Fibroblast of lung (primary cell): Measurements from ENCODE around the gene ARHGAP21. TPM values are rescaled to one million over a fixed set of nuclear protein-coding genes. Genes with fewer than 3 reads are reported as not detected.

Experiments
- DNase-seq, 2 donors: peaks; one replicate each; pipeline versions ENCODE4 v3.0.0 to v3.0.0-alpha.2; 2010; ENCODE audit warnings: low read depth in 2 of 2
- H2AFZ ChIP-seq: 2 replicates; pipeline ENCODE4 v1.5.1; 2012; ENCODE audit warnings: low read length, control low read depth, inconsistent platforms
- H3K27ac ChIP-seq: 2 replicates; pipeline ENCODE4 v1.5.1; 2011; ENCODE audit warnings: low read length, control low read depth; ENCODE audit not compliant: insufficient read depth
- H3K27me3 ChIP-seq: 2 replicates; pipeline ENCODE4 v1.5.1; 2011; ENCODE audit warnings: mild to moderate bottlenecking, low read length; ENCODE audit not compliant: control insufficient read depth, insufficient read depth
- H3K36me3 ChIP-seq: 2 replicates; pipeline ENCODE4 v1.5.1; 2011; ENCODE audit warnings: low read length; ENCODE audit not compliant: control insufficient read depth, insufficient read depth
- H3K4me1 ChIP-seq: 2 replicates; pipeline ENCODE4 v1.5.1; 2011; ENCODE audit warnings: low read length; ENCODE audit not compliant: control insufficient read depth, insufficient read depth; ENCODE audit errors: extremely low read depth
- H3K4me2 ChIP-seq: 2 replicates; pipeline ENCODE4 v1.5.1; 2011; ENCODE audit warnings: low read length, control low read depth; ENCODE audit not compliant: insufficient read depth; ENCODE audit errors: extremely low read depth
- H3K4me3 ChIP-seq, 4 experiments: fragments of 200-600 bp in 1 of 4; sonication (generic) in 1 of 4; replicated peaks in 1 of 4; 2 replicates each; pipeline ENCODE4 v1.5.1; 2011 to 2016; ENCODE audit warnings: low read length in 4 of 4, low read depth in 3 of 4, mild to moderate bottlenecking in 3 of 4, control low read depth in 2 of 4, inconsistent platforms in 1 of 4, mixed read lengths in 1 of 4; ENCODE audit not compliant: insufficient read depth in 1 of 4; ENCODE audit errors: control extremely low read depth in 1 of 4
- H3K79me2 ChIP-seq: 2 replicates; pipeline ENCODE4 v1.5.1; 2012; ENCODE audit warnings: mild to moderate bottlenecking, low read length, inconsistent platforms; ENCODE audit not compliant: control insufficient read depth, insufficient read depth
- H3K9ac ChIP-seq: 2 replicates; pipeline ENCODE4 v1.5.1; 2011; ENCODE audit warnings: mild to moderate bottlenecking, low read length, control low read depth; ENCODE audit not compliant: insufficient read depth
- H3K9me3 ChIP-seq: 2 replicates; pipeline ENCODE4 v1.5.1; 2012; ENCODE audit warnings: low read depth, low read length; ENCODE audit not compliant: control insufficient read depth, insufficient read depth
- H4K20me1 ChIP-seq: 2 replicates; pipeline ENCODE4 v1.5.1; 2011; ENCODE audit warnings: low read length; ENCODE audit not compliant: control insufficient read depth, insufficient read depth; ENCODE audit errors: extremely low read depth
- EZH2 ChIP-seq: IDR thresholded peaks from 2 replicates; pipeline ENCODE4 v1.5.1; 2012; ENCODE audit warnings: low read length, control low read depth, mild to moderate bottlenecking; ENCODE audit errors: missing control alignments
- polyA plus RNA-seq, 2 donors: library from polyadenylated mRNA; depleted of rRNA in 1 of 2; stranded (reverse) in 1 of 2; unstranded in 1 of 2; fragments of >200 nt; gene quantifications; 2 replicates each; pipeline ENCODE4 v1.2.1, GENCODE V29; 2011 to 2012; ENCODE audit warnings: missing spikeins in 1 of 2
- total RNA-seq: library from RNA; depleted of rRNA; stranded (reverse); fragments of >200 nt; gene quantifications from 2 replicates; pipeline ENCODE4 v1.2.1, GENCODE V29; 2014
- TF ChIP-seq, protein P1 (sequence below), 2 donors: IDR thresholded peaks in 1 of 2; conservative IDR thresholded peaks in 1 of 2; 1 replicate in 1 of 2; 2 replicates in 1 of 2; pipeline ENCODE4 v1.5.1; 2011 to 2012; ENCODE audit warnings: low read length in 2 of 2, control low read depth in 1 of 2, inconsistent platforms in 1 of 2, low read depth in 1 of 2, mild to moderate bottlenecking in 1 of 2

ARHGAP21 gene
- total and polyA plus RNA-seq, 2 donors (not counting 1 experiment from before 2014, with no cell fraction given), result 105 to 173 TPM

DNA sequence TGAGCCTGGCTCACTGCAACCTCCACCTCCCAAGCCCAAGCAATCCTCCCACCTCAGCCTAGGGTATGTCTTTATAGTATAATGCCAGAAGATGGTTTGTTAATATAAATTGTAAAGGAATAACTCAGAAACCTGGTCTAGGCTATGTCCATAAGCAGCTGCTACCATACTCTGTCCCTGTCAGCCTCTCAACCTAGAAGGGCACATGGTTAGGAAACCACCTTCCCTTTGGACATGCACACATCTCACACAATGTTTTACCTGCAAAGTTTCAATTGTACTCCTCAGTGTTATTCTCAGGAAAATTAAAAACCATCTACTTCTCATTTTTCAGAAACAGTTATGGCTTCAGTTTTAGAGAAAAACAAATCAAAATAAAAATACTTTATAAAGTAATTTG, 40.1 kb downstream of the ARHGAP21 start:
- H3K9ac ChIP-seq, result no peak overlapping the region
- H3K36me3 ChIP-seq, result no peaks in the 10 kb centered on the region
- DNase-seq, result no peak
- H3K4me1 ChIP-seq, result peaks cover 2% of the 10 kb centered on the region
- no peak overlapping the region for H2AFZ ChIP-seq
- H3K4me3 ChIP-seq, result no peak overlapping the region
- no peak overlapping the region for H3K4me2 ChIP-seq
- no peak overlapping the region for H3K27ac ChIP-seq
- TF ChIP-seq EZH2, result no peak
- TF ChIP-seq, protein P1, sequence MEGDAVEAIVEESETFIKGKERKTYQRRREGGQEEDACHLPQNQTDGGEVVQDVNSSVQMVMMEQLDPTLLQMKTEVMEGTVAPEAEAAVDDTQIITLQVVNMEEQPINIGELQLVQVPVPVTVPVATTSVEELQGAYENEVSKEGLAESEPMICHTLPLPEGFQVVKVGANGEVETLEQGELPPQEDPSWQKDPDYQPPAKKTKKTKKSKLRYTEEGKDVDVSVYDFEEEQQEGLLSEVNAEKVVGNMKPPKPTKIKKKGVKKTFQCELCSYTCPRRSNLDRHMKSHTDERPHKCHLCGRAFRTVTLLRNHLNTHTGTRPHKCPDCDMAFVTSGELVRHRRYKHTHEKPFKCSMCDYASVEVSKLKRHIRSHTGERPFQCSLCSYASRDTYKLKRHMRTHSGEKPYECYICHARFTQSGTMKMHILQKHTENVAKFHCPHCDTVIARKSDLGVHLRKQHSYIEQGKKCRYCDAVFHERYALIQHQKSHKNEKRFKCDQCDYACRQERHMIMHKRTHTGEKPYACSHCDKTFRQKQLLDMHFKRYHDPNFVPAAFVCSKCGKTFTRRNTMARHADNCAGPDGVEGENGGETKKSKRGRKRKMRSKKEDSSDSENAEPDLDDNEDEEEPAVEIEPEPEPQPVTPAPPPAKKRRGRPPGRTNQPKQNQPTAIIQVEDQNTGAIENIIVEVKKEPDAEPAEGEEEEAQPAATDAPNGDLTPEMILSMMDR (conservative IDR thresholded peaks at IDR 0.05 in 1 of 2, IDR thresholded peaks at IDR 0.05 in 1 of 2; ENCODE audit: low read depth in 1 of 2, low read length in 2 of 2), result no peak
- H4K20me1 ChIP-seq, result no peaks in the 10 kb centered on the region
- H3K9me3 ChIP-seq, result no peaks in the 10 kb centered on the region
- H3K27me3 ChIP-seq, result no peaks in the 10 kb centered on the region
- peaks cover 83% of the 10 kb centered on the region for H3K79me2 ChIP-seq

DNA sequence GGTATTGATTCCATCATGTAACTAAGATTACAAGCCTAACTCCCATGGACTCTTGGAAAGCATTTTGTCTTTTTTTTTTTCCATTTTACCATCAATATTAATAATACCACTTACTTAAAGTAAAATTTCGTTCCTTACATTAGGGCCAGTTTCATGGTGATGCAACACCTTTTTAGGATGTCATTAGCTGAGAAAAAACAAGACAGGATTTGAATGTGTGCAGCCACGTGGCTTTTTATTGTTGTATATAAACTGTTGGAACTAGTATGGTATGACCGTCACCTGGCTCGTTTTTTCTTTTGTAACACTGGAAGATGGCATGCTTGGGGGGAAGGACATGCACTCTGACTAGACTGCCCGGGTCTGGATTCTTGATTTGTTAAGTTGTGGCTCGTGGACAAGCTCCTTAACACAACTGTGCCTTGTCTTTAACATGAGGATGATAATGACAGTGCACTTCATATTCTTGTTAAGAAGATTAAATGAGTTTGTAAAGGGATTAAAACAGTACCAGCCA, 42.1 kb downstream of the ARHGAP21 start:
- no peaks in the 10 kb centered on the region for H3K9me3 ChIP-seq
- no peaks in the 10 kb centered on the region for H3K4me1 ChIP-seq
- H3K27me3 ChIP-seq, result no peaks in the 10 kb centered on the region
- H3K27ac ChIP-seq, result no peak overlapping the region
- H2AFZ ChIP-seq, result no peak overlapping the region
- TF ChIP-seq, protein P1 (conservative IDR thresholded peaks at IDR 0.05 in 1 of 2, IDR thresholded peaks at IDR 0.05 in 1 of 2; ENCODE audit: low read depth in 1 of 2, low read length in 2 of 2), result no peak
- no peak for TF ChIP-seq EZH2
- no peak overlapping the region for H3K9ac ChIP-seq
- H3K79me2 ChIP-seq, result peaks cover 84% of the 10 kb centered on the region
- no peak overlapping the region for H3K4me3 ChIP-seq
- H3K4me2 ChIP-seq, result no peak overlapping the region
- no peaks in the 10 kb centered on the region for H3K36me3 ChIP-seq
- H4K20me1 ChIP-seq, result no peaks in the 10 kb centered on the region
- peak in 1 of 2 donors; percentile 39 for DNase-seq

DNA sequence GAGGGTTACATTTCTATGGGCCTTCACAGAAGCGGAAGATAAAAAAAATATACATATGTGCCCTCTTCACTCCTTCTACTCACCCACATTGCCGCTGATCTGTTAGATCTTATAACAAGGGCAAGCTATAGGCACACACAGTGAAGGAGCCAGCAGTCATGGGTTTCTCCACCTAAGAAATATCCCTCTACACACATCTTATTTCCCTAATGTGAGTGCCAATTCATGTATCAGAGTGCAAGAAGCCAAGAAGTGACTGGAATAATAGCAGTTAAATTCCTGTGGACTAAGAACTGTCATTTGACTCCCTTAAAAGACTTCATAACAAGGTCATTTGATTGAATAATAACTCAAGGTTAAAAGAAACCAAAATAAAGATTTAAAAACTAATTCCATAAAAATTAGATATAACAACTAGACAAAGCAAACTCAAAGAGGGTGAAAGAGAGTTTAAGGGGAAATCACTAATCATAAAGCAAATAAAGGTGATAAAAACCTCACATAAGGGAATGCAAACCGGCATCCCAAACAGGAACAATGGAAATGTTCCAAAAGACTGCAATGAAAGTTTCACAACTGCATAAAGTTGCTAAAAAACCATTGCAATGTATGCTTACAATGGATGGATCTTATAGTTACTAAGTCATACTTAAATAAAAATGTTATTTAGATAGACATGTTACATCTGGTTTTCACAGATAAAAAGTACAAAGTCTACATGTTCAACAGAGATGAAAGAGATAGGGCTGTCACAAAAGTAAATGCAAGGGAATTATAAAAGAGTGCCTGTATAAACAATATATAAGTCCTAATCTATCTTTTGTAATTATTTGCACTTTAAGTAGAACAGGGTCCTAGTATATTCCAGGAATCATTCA, 42.8 kb downstream of the ARHGAP21 start:
- H3K9me3 ChIP-seq, result no peaks in the 10 kb centered on the region
- DNase-seq, result peak; percentile 58 to 76
- no peak overlapping the region for H3K9ac ChIP-seq
- H3K4me3 ChIP-seq, result no peak overlapping the region
- no peak overlapping the region for H3K27ac ChIP-seq
- no peaks in the 10 kb centered on the region for H3K36me3 ChIP-seq
- no peaks in the 10 kb centered on the region for H3K27me3 ChIP-seq
- TF ChIP-seq EZH2, result no peak
- TF ChIP-seq, protein P1 (conservative IDR thresholded peaks at IDR 0.05 in 1 of 2, IDR thresholded peaks at IDR 0.05 in 1 of 2; ENCODE audit: low read depth in 1 of 2, low read length in 2 of 2), result no peak
- H3K79me2 ChIP-seq, result peaks cover 88% of the 10 kb centered on the region
- no peaks in the 10 kb centered on the region for H4K20me1 ChIP-seq
- no peaks in the 10 kb centered on the region for H3K4me1 ChIP-seq
- no peak overlapping the region for H3K4me2 ChIP-seq
- H2AFZ ChIP-seq, result no peak overlapping the region
